HG03571 (cell line): Measurements from ENCODE around the gene ARFIP1.
"Not testable (repeated sequence)": the region's sequence is repeated elsewhere in the genome, so short reads cannot be mapped to it uniquely, and the experiment has no call there.

Source experiments
- ATAC-seq: cut with Tn5 transposase; IDR thresholded peaks from one replicate; pipeline ENCODE4 v1.9.1; 2021; ENCODE audit not compliant: unreplicated experiment

ARFIP1 gene

GRCh38 chr4:152779513-152780266, at the start of gene ARFIP1, which contains the start of gene TIGD4:
Gene ARFIP1 (plus strand): TSS chr4:152779954. CDS start chr4:152829634, 49,680 bp downstream.
Gene TIGD4 (minus strand): TSS chr4:152779730. CDS start chr4:152771004, 8,726 bp downstream.
- peak; percentile 95 for ATAC-seq

- ATAC-seq: no peak
Measured at GRCh38 chr4:152731997-152732396, 47.8 kb upstream of the ARFIP1 start.

- ATAC-seq: no peak
Measured at GRCh38 chr4:152734015-152734698, 45.6 kb upstream of the ARFIP1 start.

GRCh38 chr4:152734699-152735050, 45.1 kb upstream of the ARFIP1 start:
- ATAC-seq: no peak

- ATAC-seq: no peak
Measured at GRCh38 chr4:152735396-152735859, 44.3 kb upstream of the ARFIP1 start.

GRCh38 chr4:152735906-152736305, 43.8 kb upstream of the ARFIP1 start:
- no peak for ATAC-seq

GRCh38 chr4:152738827-152739226, 40.9 kb upstream of the ARFIP1 start:
- ATAC-seq: no peak

GRCh38 chr4:152747444-152747843, 32.3 kb upstream of the ARFIP1 start:
- ATAC-seq: no peak

- ATAC-seq: no peak
Measured at GRCh38 chr4:152748619-152749018, 31.1 kb upstream of the ARFIP1 start.

GRCh38 chr4:152763796-152764195, 16.0 kb upstream of the ARFIP1 start:
- no peak for ATAC-seq

- not testable (repeated sequence) for ATAC-seq
Measured at GRCh38 chr4:152765069-152765737, 14.6 kb upstream of the ARFIP1 start.

- ATAC-seq: peak; percentile 61
Measured at GRCh38 chr4:152771741-152772533, 7.8 kb upstream of the ARFIP1 start.

GRCh38 chr4:152773339-152773738, 6.4 kb upstream of the ARFIP1 start:
- no peak for ATAC-seq

GRCh38 chr4:152773953-152774352, 5.8 kb upstream of the ARFIP1 start:
- no peak for ATAC-seq

GRCh38 chr4:152776352-152776751, 3.4 kb upstream of the ARFIP1 start:
- no peak for ATAC-seq

GRCh38 chr4:152777488-152777887, 2.3 kb upstream of the ARFIP1 start:
- no peak for ATAC-seq

GRCh38 chr4:152778656-152779512, 870 bp upstream of the ARFIP1 start:
- no peak for ATAC-seq

- ATAC-seq: peak; percentile 24
Measured at GRCh38 chr4:152780267-152780778, 569 bp downstream of the ARFIP1 start.

- ATAC-seq: no peak
Measured at GRCh38 chr4:152784490-152785350, 5.0 kb downstream of the ARFIP1 start.
